Measurements from ENCODE around the gene MDP1.

Gene MDP1

DNA sequence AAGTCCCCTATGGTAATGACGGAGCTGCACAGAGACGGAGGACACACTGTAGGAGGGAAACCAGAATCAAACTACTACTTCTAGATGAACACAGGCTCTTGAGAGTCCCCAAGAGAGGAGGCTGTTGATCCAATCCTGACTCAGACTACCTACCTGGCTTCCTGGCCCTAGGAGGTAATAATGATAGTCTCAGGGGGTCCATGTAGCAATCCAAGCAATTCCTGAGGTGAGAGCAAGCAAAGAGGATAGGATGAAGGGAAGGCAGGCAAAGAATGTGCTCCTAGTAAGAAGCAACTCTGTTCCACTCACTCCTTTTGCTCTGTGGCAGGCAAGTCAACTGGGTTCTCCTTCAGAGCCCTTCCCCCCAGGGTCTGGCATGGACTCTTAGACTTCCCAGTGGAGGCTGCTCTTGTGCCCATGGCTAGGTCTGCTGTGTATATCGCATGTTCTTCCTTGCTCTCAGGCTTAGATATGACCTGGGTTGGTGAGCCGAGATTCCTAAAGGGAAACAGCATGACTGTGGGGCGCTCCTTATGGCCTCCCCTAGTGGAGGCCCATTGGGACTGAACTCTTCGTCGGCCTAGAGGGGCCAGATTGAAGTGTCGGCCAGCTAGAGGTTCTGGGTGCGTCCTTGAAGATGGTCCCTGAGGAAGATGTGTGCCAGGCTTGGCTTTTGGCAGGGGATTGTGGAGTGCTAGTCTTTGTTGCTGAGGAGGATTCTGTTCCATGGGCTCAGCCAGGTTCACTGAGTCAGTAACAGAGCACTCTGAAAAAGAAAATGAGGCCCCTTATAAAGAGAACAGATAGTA lies 24.4 kb upstream of the MDP1 start:
- Histone ChIP-seq H3K4me1 (ENCODE audit: low read depth, poor library complexity, severe bottlenecking) (peaks cover 17% of the 10 kb centered on the region), H3K27me3 (ENCODE audit: insufficient read depth, low read depth) (no peaks in the 10 kb centered on the region), H3K79me2 (ENCODE audit: insufficient read depth, low read depth) (no peaks in the 10 kb centered on the region), H4K20me1 (ENCODE audit: insufficient read depth) (no peaks in the 10 kb centered on the region), H3K9ac (no peak overlapping the region), H3K36me3 (ENCODE audit: insufficient read depth) (no peaks in the 10 kb centered on the region), H3K4me3 (IDR thresholded peaks at IDR 0.05; ENCODE audit: insufficient read depth, low read depth, low read length) (no peak overlapping the region), H3K27ac (no peak overlapping the region), H2AFZ (ENCODE audit: low read depth) (no peak overlapping the region), H3K4me2 (no peak overlapping the region)
- TF ChIP-seq, protein P1, sequence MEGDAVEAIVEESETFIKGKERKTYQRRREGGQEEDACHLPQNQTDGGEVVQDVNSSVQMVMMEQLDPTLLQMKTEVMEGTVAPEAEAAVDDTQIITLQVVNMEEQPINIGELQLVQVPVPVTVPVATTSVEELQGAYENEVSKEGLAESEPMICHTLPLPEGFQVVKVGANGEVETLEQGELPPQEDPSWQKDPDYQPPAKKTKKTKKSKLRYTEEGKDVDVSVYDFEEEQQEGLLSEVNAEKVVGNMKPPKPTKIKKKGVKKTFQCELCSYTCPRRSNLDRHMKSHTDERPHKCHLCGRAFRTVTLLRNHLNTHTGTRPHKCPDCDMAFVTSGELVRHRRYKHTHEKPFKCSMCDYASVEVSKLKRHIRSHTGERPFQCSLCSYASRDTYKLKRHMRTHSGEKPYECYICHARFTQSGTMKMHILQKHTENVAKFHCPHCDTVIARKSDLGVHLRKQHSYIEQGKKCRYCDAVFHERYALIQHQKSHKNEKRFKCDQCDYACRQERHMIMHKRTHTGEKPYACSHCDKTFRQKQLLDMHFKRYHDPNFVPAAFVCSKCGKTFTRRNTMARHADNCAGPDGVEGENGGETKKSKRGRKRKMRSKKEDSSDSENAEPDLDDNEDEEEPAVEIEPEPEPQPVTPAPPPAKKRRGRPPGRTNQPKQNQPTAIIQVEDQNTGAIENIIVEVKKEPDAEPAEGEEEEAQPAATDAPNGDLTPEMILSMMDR (conservative IDR thresholded peaks at IDR 0.05; ENCODE audit: low read depth, low read length), result no peak

DNA sequence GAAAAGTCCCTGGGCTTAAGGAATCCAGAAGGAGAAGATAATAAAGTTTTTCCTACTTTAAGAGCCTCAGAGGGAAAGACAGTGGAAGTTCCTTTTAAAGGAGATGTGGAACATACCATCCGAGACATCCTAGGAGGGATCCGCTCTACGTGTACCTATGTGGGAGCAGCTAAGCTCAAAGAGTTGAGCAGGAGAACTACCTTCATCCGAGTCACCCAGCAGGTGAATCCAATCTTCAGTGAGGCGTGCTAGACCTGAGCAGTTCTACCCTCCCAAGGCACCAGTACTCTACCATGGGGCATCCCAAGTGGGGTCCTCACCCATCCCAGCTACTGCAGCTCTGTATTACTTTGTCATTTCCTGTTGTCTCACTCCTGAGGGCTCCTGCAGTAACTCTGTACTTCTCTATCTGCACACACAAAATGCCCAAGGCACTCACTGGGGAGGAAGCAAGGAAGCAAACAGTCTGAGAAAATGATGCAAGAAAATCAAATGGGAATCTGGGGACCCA lies 22.7 kb upstream of the MDP1 start:
- no peaks in the 10 kb centered on the region for H3K36me3 ChIP-seq (ENCODE audit: insufficient read depth)

DNA sequence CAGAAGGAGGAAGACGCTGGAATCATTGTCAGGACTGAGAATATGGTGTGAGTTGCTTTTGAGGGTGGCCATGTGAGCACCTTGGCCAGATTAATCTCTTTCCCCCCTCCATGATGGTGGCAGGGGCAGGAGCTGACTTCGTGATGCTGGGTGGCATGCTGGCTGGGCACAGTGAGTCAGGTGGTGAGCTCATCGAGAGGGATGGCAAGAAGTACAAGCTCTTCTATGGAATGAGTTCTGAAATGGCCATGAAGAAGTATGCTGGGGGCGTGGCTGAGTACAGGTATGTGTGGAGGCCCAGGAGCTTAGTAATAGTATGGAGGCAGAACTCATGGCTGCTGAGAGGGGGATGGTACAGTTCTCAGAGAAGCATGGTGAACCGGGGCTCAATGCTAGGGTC lies 22.3 kb upstream of the MDP1 start:
- H3K79me2 ChIP-seq (ENCODE audit: insufficient read depth, low read depth), result no peaks in the 10 kb centered on the region
- H3K27me3 ChIP-seq (ENCODE audit: insufficient read depth, low read depth), result no peaks in the 10 kb centered on the region
- no peak overlapping the region for H3K27ac ChIP-seq
- no peaks in the 10 kb centered on the region for H3K36me3 ChIP-seq (ENCODE audit: insufficient read depth)
- TF ChIP-seq, protein P1 (conservative IDR thresholded peaks at IDR 0.05; ENCODE audit: low read depth, low read length), result no peak
- no peak overlapping the region for H2AFZ ChIP-seq (ENCODE audit: low read depth)
- H4K20me1 ChIP-seq (ENCODE audit: insufficient read depth), result no peaks in the 10 kb centered on the region
- H3K4me1 ChIP-seq (ENCODE audit: low read depth, poor library complexity, severe bottlenecking), result peaks cover 22% of the 10 kb centered on the region
- no peak overlapping the region for H3K9ac ChIP-seq
- H3K4me2 ChIP-seq, result no peak overlapping the region
- no peak overlapping the region for H3K4me3 ChIP-seq (IDR thresholded peaks at IDR 0.05; ENCODE audit: insufficient read depth, low read depth, low read length)

More for the DNA sequence above, 22.7 kb upstream of the MDP1 start:
- no peaks in the 10 kb centered on the region for H4K20me1 ChIP-seq (ENCODE audit: insufficient read depth)
- H3K4me1 ChIP-seq (ENCODE audit: low read depth, poor library complexity, severe bottlenecking), result peaks cover 22% of the 10 kb centered on the region
- TF ChIP-seq, protein P1 (conservative IDR thresholded peaks at IDR 0.05; ENCODE audit: low read depth, low read length), result no peak
- no peaks in the 10 kb centered on the region for H3K79me2 ChIP-seq (ENCODE audit: insufficient read depth, low read depth)
- H3K4me2 ChIP-seq, result no peak overlapping the region
- H3K27ac ChIP-seq, result no peak overlapping the region
- no peak overlapping the region for H2AFZ ChIP-seq (ENCODE audit: low read depth)
- H3K4me3 ChIP-seq (IDR thresholded peaks at IDR 0.05; ENCODE audit: insufficient read depth, low read depth, low read length), result no peak overlapping the region
- H3K9ac ChIP-seq, result no peak overlapping the region
- no peaks in the 10 kb centered on the region for H3K27me3 ChIP-seq (ENCODE audit: insufficient read depth, low read depth)

DNA sequence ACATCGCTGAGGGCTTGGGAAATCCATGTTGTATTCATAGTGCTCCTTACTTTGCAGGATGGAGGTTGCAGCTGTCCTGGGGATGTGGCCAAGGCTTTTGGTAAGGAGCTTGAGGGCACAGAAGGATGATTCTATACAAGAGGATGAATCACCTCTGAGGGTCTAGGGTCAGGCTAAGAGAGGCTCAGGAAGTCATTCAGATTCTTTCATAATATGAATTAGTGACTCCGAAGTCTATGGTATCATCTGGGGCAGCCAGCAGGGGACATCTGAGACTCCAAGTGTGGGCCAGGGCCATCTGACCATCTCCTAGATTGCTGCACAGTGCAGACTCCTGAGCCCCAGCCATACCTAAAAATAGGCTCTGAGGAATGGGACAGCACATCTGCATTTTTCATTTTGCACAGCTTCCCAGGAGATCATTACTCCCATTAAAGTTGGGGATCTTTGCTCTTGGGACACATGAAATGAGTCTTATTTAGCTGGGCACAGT lies 21.6 kb upstream of the MDP1 start:
- H2AFZ ChIP-seq (ENCODE audit: low read depth), result no peak overlapping the region
- H3K4me2 ChIP-seq, result no peak overlapping the region
- H3K9ac ChIP-seq, result no peak overlapping the region
- no peaks in the 10 kb centered on the region for H3K27me3 ChIP-seq (ENCODE audit: insufficient read depth, low read depth)
- peaks cover 20% of the 10 kb centered on the region for H3K4me1 ChIP-seq (ENCODE audit: low read depth, poor library complexity, severe bottlenecking)
- H3K27ac ChIP-seq, result no peak overlapping the region
- no peak overlapping the region for H3K4me3 ChIP-seq (IDR thresholded peaks at IDR 0.05; ENCODE audit: insufficient read depth, low read depth, low read length)
- H3K36me3 ChIP-seq (ENCODE audit: insufficient read depth), result no peaks in the 10 kb centered on the region
- H4K20me1 ChIP-seq (ENCODE audit: insufficient read depth), result no peaks in the 10 kb centered on the region
- no peaks in the 10 kb centered on the region for H3K79me2 ChIP-seq (ENCODE audit: insufficient read depth, low read depth)
- TF ChIP-seq, protein P1 (conservative IDR thresholded peaks at IDR 0.05; ENCODE audit: low read depth, low read length), result no peak

Measured in KMS-11 (cell line).